HEK293 (cell line): Measurements from ENCODE around the gene GTF2H2C.

Experiments used
- ATF2 ChIP-seq: fragments of 450-650 bp; formaldehyde crosslinking; IDR thresholded peaks from 2 replicates; pipeline ENCODE4 v1.5.1; 2016; ENCODE audit warnings: missing biosample characterization, missing genetic modification characterization, low read depth
- CTCF ChIP-seq: fragments of 450-650 bp; formaldehyde crosslinking; IDR thresholded peaks from 2 replicates; pipeline ENCODE4 v1.5.1; 2016; ENCODE audit warnings: missing biosample characterization, missing genetic modification characterization
- KLF16 ChIP-seq: fragments of 450-650 bp; formaldehyde crosslinking; IDR thresholded peaks from 2 replicates; pipeline ENCODE4 v1.5.1; 2017; ENCODE audit warnings: missing biosample characterization, missing genetic modification characterization
- REST ChIP-seq: fragments of 450-650 bp; formaldehyde crosslinking; IDR thresholded peaks from 2 replicates; pipeline ENCODE4 v1.5.1; 2016; ENCODE audit warnings: missing biosample characterization, missing genetic modification characterization
- SETDB1 ChIP-seq: IDR thresholded peaks from one replicate; pipeline ENCODE4 v1.6.1; 2017; ENCODE audit warnings: mild to moderate bottlenecking, low read length, moderate library complexity, mixed read lengths; ENCODE audit not compliant: insufficient read length
- ZBTB11 ChIP-seq: fragments of 450-650 bp; formaldehyde crosslinking; conservative IDR thresholded peaks from 2 replicates; pipeline ENCODE4 v1.5.1; 2016; ENCODE audit warnings: low read depth, missing biosample characterization, missing genetic modification characterization
- ZBTB21 ChIP-seq: fragments of 450-650 bp; formaldehyde crosslinking; IDR thresholded peaks from 2 replicates; pipeline ENCODE4 v1.5.1; 2017; ENCODE audit warnings: missing biosample characterization, missing genetic modification characterization
- ZBTB44 ChIP-seq: fragments of 450-650 bp; IDR thresholded peaks from 2 replicates; pipeline ENCODE4 v1.5.1; 2018; ENCODE audit warnings: missing biosample characterization, mild to moderate bottlenecking, missing genetic modification characterization
- ZNF140 ChIP-seq: fragments of 450-650 bp; formaldehyde crosslinking; IDR thresholded peaks from 2 replicates; pipeline ENCODE4 v1.5.1; 2016; ENCODE audit warnings: missing biosample characterization, missing genetic modification characterization
- ZNF354C ChIP-seq: fragments of 450-650 bp; formaldehyde crosslinking; IDR thresholded peaks from 2 replicates; pipeline ENCODE4 v1.5.1; 2016; ENCODE audit warnings: missing biosample characterization, missing genetic modification characterization, low read depth, borderline replicate concordance
- ZNF48 ChIP-seq: fragments of 450-650 bp; formaldehyde crosslinking; IDR thresholded peaks from 2 replicates; pipeline ENCODE4 v1.5.1; 2016; ENCODE audit warnings: missing biosample characterization, missing genetic modification characterization

- TF ChIP-seq ZBTB11 (no peak), CTCF (tag by site-specific recombination) (no peak), ZBTB21 (tag by site-specific recombination) (no peak), ZNF140 (no peak), REST (tag by site-specific recombination) (no peak), SETDB1 (no peak), ZNF48 (no peak), ATF2 (tag by site-specific recombination) (no peak), ZBTB44 (tag by site-specific recombination) (no peak), ZNF354C (no peak), KLF16 (tag by site-specific recombination) (no peak)
Observed at GRCh38 chr5:69522035-69522434, 38.0 kb upstream of the GTF2H2C start.
